DOHH2 (cell line): ENCODE data around the gene MTHFR.

Source experiments
- H3F3A ChIP-seq: fragments of 200-600 bp; sonication (generic), shearing (Covaris generic); 2 replicates; pipeline ENCODE4 v1.6.0; 2016; ENCODE audit warnings: antibody characterized with exemption, mild to moderate bottlenecking; ENCODE audit not compliant: control insufficient read depth, insufficient read depth
- H3K27ac ChIP-seq: fragments of 200-600 bp; sonication (generic); 2 replicates; pipeline ENCODE4 v1.5.1; 2014; ENCODE audit warnings: low read depth, mild to moderate bottlenecking, low read length, moderate library complexity
- H3K27me3 ChIP-seq: fragments of 200-600 bp; sonication (generic); 2 replicates; pipeline ENCODE4 v1.6.1; 2014; ENCODE audit warnings: mild to moderate bottlenecking, low read length, mixed read lengths; ENCODE audit not compliant: control insufficient read depth
- H3K36me3 ChIP-seq: fragments of 200-600 bp; sonication (generic); 2 replicates; pipeline ENCODE4 v1.6.1; 2014; ENCODE audit warnings: mild to moderate bottlenecking, low read length, moderate library complexity, mixed read lengths; ENCODE audit not compliant: control insufficient read depth
- H3K4me1 ChIP-seq: fragments of 200-600 bp; sonication (generic); 2 replicates; pipeline ENCODE4 v1.6.1; 2014; ENCODE audit warnings: mild to moderate bottlenecking, low read length, mixed read lengths; ENCODE audit not compliant: control insufficient read depth
- H3K4me2 ChIP-seq: fragments of 200-600 bp; sonication (generic); 2 replicates; pipeline ENCODE4 v1.6.0; 2014; ENCODE audit warnings: mild to moderate bottlenecking, low read length, moderate library complexity
- H3K4me3 ChIP-seq: fragments of 200-600 bp; sonication (generic); 2 replicates; pipeline ENCODE4 v1.5.1; 2014; ENCODE audit warnings: mild to moderate bottlenecking, low read length, mixed read lengths
- H3K79me2 ChIP-seq: fragments of 200-600 bp; sonication (generic); 2 replicates; pipeline ENCODE4 v1.6.1; 2014; ENCODE audit warnings: mild to moderate bottlenecking, low read length, mixed read lengths; ENCODE audit not compliant: control insufficient read depth
- H3K9me2 ChIP-seq: fragments of 200-600 bp; sonication (generic); replicated peaks from 2 replicates; pipeline ENCODE4 v1.6.1; 2014; ENCODE audit warnings: mild to moderate bottlenecking, low read length, mixed read lengths; ENCODE audit not compliant: control insufficient read depth
- H3K9me3 ChIP-seq: fragments of 200-600 bp; sonication (generic); 2 replicates; pipeline ENCODE4 v1.6.1; 2014; ENCODE audit warnings: antibody characterized with exemption, low read length, mixed read lengths; ENCODE audit not compliant: control insufficient read depth, insufficient read depth
- H4K20me1 ChIP-seq: fragments of 200-600 bp; sonication (generic); 2 replicates; pipeline ENCODE4 v1.6.0; 2014; ENCODE audit warnings: low read depth, mild to moderate bottlenecking, antibody characterized with exemption, low read length, moderate library complexity; ENCODE audit not compliant: control insufficient read depth, insufficient read depth
- EZH2phosphoT487 ChIP-seq: fragments of 200-600 bp; sonication (generic); IDR thresholded peaks from 2 replicates; pipeline ENCODE4 v1.6.1; 2017; ENCODE audit warnings: borderline replicate concordance, mild to moderate bottlenecking, antibody characterized with exemption, low read length, moderate library complexity, mixed read lengths
- TF ChIP-seq, protein P1 (sequence below): fragments of 200-600 bp; sonication (generic); IDR thresholded peaks from one replicate; pipeline ENCODE4 v1.5.1; 2014; ENCODE audit warnings: antibody characterized with exemption, mild to moderate bottlenecking, low read depth, low read length; ENCODE audit not compliant: poor library complexity, severe bottlenecking

Gene MTHFR

DNA sequence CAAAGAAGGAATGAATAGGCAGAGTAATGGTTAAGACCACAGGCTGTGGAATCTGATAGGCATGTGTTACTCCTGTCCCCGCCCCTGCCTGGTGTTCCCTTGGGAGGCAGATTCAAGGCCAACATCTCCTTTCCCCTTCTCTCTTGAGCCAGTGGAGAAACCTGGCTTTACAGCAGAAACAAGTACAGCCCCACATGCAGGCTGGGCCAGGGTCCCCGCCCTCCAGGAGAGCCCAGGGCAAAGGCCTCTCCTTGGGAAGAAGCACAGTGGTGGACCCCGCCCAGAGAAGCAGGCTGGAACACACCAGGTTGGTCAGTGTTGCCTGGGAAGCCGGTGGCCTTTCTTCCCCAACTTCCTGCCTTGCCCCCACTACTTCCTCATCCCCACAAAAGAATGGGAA is 36.9 kb downstream of the MTHFR start:
- Histone ChIP-seq H3K27ac (no peak overlapping the region), H3K4me3 (no peak overlapping the region), H3K4me2 (no peak overlapping the region), H3K4me1 (peaks cover 12% of the 10 kb centered on the region), H3K27me3 (no peaks in the 10 kb centered on the region), H3F3A (peaks cover 2% of the 10 kb centered on the region; the same call in 1 of the 2 replicates), H3K36me3 (no peaks in the 10 kb centered on the region), H3K9me3 (no peaks in the 10 kb centered on the region), H3K79me2 (no peaks in the 10 kb centered on the region), H3K9me2 (no peaks in the 10 kb centered on the region), H4K20me1 (no peaks in the 10 kb centered on the region)
- TF ChIP-seq EZH2phosphoT487, result no peak
- TF ChIP-seq, protein P1, sequence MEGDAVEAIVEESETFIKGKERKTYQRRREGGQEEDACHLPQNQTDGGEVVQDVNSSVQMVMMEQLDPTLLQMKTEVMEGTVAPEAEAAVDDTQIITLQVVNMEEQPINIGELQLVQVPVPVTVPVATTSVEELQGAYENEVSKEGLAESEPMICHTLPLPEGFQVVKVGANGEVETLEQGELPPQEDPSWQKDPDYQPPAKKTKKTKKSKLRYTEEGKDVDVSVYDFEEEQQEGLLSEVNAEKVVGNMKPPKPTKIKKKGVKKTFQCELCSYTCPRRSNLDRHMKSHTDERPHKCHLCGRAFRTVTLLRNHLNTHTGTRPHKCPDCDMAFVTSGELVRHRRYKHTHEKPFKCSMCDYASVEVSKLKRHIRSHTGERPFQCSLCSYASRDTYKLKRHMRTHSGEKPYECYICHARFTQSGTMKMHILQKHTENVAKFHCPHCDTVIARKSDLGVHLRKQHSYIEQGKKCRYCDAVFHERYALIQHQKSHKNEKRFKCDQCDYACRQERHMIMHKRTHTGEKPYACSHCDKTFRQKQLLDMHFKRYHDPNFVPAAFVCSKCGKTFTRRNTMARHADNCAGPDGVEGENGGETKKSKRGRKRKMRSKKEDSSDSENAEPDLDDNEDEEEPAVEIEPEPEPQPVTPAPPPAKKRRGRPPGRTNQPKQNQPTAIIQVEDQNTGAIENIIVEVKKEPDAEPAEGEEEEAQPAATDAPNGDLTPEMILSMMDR, result no peak

DNA sequence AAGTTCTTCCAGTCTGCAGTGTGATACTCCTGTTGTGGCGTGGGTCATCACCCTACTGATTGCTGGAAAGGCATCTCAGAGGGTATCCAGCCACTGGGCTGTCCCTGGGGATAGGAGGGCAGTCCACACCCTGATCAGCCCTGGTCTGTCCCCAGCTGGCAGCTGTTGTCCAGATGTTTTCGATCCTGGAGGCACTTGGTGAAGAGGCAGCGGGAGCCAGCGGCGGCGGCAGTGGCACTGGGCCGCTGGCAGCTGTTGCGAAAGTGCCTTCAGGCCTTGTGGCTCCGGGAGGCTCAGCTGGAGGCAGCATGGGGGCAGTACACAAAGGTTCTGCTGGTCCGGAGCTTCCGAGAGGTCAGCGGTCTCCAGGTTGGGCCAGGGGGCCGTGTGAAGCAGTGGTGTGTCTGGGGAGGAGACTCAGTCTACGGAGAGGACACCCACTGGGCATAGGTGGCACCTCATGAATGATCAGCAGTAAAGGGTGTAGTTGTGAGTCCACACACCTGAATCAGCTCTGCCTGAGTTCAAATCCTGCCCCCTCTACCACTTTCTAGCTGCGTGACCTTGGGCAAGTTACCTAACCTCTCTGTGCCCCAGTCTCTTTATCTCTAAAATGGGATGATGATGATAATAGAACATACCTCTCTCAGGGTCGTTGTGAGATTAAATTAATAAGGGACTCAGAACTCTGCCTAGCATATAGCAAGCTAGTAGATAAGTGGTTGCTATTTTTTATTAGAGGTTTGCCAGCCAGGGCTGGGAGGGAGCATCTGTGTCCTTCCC is 37.7 kb downstream of the MTHFR start:
- no peaks in the 10 kb centered on the region for H3K36me3 ChIP-seq
- H3K4me2 ChIP-seq, result no peak overlapping the region
- no peak overlapping the region for H3K27ac ChIP-seq
- H3F3A ChIP-seq, result peaks cover 2% of the 10 kb centered on the region; the same call in 1 of the 2 replicates
- H3K4me1 ChIP-seq, result peaks cover 12% of the 10 kb centered on the region
- H3K27me3 ChIP-seq, result no peaks in the 10 kb centered on the region
- TF ChIP-seq EZH2phosphoT487, result no peak
- TF ChIP-seq, protein P1, result no peak
- no peaks in the 10 kb centered on the region for H3K79me2 ChIP-seq
- H3K9me3 ChIP-seq, result no peaks in the 10 kb centered on the region
- H3K9me2 ChIP-seq, result no peaks in the 10 kb centered on the region
- H4K20me1 ChIP-seq, result no peaks in the 10 kb centered on the region
- no peak overlapping the region for H3K4me3 ChIP-seq

DNA sequence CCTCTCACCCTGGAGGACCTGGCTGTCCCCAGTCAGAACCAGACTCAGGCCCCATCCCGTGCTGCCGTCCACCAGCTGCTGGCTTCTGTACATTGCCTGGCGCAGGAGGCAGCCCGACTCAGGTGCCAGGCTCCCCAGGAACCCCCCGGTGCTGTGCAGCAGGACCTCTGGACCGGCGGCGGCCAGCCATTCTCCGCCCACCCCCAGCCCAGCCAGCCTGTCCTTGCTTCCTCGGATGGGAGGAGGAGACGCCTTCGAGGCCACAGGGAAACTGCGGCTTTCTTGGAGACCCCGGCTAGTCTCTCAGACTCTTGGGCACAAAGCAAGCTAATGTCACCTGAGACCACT is 39.4 kb downstream of the MTHFR start:
- Histone ChIP-seq H3K27ac (no peak overlapping the region), H3K9me3 (no peaks in the 10 kb centered on the region), H3K4me3 (no peak overlapping the region), H3F3A (peaks cover 2% of the 10 kb centered on the region; the same call in 1 of the 2 replicates), H3K36me3 (no peaks in the 10 kb centered on the region), H3K9me2 (no peaks in the 10 kb centered on the region), H3K4me1 (no peaks in the 10 kb centered on the region), H3K27me3 (no peaks in the 10 kb centered on the region; the same call in 1 of the 2 replicates), H4K20me1 (no peaks in the 10 kb centered on the region), H3K79me2 (no peaks in the 10 kb centered on the region), H3K4me2 (no peak overlapping the region)
- TF ChIP-seq EZH2phosphoT487, result no peak

DNA sequence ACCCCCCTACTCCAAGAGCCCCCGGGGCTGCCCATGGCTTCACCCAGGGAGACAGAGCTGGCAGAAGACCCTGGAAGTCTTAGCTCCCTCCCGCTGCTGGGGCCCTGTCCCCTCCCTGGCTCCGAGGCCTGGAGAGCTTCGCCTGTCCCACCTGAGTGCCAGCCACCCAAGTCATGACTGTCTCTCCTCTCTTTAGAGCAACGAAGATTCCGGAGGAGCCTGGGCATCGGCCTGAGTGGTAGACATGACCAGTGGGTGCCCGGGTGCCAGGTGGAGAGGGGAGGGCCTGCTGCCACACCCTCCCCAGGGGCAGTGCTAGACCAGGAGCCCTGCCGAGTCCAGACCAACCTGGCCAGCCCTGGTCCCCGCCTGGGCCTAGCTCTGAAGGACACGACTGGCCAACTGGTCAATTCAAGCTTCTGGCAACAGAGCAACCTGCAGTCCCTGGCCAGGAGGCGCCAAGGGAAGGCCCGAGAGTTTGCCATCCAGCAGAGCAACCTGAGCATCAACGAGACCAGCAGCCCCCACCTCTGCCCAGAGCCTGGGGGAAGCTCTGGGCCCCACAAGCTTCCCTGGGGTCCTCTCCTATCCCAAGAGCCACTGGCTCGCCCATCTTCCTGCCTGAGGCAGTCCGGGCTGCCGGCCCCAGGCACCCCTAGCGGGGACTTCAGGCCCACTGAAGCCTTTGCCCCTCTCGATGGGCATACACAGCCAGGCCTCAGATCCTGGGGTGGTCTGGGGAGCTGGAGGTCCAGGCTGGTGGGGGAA is 39.9 kb downstream of the MTHFR start:
- Histone ChIP-seq H3K36me3 (no peaks in the 10 kb centered on the region), H3K27ac (no peak overlapping the region), H3K9me2 (no peaks in the 10 kb centered on the region), H3K4me1 (no peaks in the 10 kb centered on the region), H3K79me2 (no peaks in the 10 kb centered on the region), H4K20me1 (no peaks in the 10 kb centered on the region), H3F3A (0 out of 2 replicates have a peak, but pooled peaks cover 2% of the 10 kb centered on the region), H3K4me2 (no peak overlapping the region), H3K27me3 (no peaks in the 10 kb centered on the region; the same call in 1 of the 2 replicates), H3K9me3 (no peaks in the 10 kb centered on the region), H3K4me3 (no peak overlapping the region)
- TF ChIP-seq, protein P1, result no peak
